Stimulated activated CD4-positive, alpha-beta T cell treated with anti-CD3 and anti-CD28 coated beads, Interleukin-12 subunit alpha, Interleukin-12 subunit beta, amount 100 ng/mL, for 24 hours (primary cell): ENCODE measurements around the gene DNLZ.

ENCODE experiments used
- DNase-seq, 2 experiments: peaks; one replicate each; pipeline ENCODE4 v3.0.0-alpha.2; 2020; ENCODE audit warnings: low read depth in 2 of 2

DNLZ gene

DNA sequence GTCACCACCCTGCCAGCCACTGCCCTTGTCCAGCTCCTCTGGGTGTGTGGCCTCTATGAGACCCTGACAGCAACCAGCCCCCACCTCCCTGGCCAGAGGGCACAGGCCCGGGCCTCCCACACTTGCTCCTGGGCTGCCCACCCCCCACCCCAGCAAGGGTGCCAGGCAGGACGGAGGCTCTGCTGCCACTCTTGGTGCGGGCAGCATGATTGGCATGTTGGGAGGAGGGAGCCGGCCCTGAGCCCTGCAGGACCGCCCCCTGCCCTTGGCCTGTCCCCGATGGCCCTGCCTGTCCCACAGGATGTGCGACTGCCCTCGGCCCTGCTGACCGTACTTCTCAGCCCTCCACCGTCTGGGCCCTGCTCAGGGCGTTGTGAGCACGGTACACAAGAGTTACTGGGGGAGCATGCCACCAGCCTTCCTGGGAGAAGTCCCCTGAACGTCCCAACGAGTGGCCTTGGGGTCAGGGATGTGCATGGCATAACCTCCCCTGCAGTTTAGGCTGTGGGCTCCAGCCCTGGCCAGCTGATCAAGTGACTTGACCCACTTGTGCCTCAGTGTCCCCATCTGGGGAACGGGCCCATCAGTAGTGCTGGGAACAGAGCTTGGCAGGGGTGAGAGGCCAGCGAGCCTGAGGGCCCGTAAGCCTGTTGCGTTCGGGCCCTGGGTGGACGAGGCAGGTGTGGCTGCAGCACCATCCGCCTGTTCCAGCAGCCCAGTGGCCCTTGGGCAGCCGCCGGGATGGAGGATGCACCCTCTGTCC lies 20.2 kb downstream of the DNLZ start:
- no peak for DNase-seq

- DNase-seq, result peak; percentile 40 to 60
Measured at GRCh38 chr9:136342181-136343120, 21.1 kb downstream of the DNLZ start.

GRCh38 chr9:136341769-136342168 lies 21.8 kb downstream of the DNLZ start:
- DNase-seq, result no peak

- DNase-seq, result no peak
Measured at GRCh38 chr9:136341042-136341655, 22.4 kb downstream of the DNLZ start.

GRCh38 chr9:136340356-136341041 lies 23.0 kb downstream of the DNLZ start:
- DNase-seq, result no peak

DNA sequence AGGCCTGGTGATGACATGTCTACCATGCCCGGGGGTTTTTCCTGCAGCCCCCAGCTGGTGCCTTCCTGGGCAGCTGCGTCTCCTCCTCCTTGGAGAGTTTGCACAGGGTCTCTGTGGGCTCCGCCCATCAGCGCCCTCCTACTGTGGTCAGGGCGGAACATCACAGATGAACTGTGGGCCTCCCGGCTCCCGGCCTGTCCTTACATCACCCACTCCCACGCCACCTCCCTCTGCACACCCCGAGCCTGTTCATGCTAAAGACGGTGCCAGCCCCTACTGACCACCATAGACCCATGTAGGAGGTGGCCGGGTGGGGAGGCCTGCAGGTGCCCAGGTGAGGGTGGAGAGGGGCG lies 23.6 kb downstream of the DNLZ start:
- DNase-seq, result no peak

DNA sequence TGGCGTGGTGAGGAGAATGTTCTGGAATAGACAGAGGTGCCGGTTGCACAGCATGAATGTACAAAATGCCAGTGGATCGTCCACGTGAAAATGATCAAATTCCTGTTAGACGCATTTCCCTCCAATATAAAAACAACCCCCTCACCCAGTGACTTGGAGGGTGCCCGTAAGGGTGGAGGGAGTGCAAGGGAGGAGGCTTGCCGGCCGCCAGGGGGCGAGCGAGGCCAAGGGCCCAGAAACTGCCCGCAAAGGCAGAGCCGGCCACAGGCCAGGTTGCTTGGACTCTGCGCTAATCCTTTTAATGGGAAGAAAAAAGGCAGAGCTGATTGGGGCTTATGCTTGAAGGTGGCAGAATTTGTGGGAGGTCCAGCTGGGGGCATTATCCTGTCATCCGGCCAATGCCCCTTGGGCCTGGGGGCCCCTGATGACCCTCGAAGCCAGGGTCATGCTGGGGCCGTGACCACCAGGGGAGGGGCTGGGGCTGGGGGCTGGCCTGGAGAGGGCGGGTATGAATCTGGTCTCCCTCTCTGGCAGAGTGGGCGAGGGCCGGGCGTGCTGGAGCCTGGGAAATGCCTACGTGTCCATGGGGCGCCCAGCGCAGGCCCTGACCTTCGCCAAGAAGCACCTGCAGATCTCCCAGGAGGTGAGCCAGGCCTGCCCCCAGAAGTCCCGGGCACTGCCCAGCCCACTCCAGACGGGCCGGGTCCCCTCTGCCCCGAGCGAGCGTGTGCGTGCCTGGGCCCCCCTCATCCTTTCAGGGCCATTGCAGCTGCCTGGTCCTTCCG lies 24.2 kb downstream of the DNLZ start:
- no peak for DNase-seq

DNA sequence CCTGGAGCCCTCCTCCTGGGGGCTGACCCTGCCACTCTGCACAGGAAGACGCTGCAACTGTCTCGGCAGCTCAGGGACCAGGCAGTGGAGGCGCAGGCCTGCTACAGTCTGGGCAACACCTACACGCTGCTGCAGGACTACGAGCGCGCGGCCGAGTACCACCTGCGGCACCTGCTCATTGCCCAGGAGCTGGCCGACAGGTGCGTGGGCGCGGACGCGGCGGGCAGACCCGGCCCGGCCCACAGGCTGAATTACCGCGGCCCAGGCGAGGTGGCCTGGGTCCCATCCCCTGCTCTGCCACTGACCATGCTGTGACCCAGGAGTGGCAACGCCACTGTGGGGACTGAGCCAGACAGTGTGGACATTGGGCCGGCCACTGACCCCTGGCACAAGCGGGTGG lies 25.0 kb downstream of the DNLZ start:
- no peak for DNase-seq

DNA sequence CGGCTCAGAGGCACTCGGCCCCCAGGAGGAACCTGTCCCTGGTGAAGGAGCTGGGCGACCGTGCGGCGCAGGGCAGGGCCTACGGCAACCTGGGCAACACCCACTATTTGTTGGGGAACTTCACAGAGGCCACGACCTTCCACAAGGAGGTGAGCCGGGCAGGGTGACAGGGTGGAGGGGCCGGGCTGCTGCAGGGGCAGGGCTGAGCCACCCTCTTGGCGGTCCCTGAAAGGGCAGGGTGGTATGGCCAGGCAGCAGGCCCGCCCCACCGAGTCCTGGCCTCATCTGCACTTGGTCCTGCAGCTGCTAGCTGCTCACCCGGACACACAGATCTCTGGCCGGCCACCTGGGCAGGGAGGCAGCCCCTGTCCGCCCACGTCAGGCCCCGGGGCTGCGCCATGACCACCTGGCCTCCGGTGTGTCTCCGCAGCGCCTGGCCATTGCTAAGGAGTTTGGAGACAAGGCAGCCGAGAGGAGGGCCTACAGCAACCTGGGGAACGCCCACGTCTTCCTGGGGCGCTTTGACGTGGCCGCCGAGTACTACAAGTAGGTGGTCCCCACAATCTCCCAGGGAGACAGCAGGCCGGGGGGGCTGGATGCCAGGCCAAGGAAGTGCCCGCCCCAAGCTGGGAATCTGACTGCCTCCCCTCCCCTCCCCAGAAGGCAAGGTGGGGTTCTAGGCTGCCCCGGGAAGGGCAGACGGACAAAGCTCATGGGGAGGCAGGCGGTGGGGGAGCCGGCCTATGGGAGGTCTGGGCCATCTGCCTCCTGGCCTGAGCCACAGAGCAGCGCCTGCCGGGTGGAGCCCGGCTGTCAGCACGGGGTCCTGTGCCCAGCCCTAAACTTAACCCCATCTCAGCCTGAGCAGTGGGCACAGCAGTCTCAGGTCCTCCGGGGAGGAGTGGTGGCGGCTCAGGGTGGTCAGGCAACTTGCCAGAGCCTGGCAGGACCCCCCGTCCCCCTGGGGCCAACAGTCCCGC lies 25.8 kb downstream of the DNLZ start:
- no peak for DNase-seq

DNA sequence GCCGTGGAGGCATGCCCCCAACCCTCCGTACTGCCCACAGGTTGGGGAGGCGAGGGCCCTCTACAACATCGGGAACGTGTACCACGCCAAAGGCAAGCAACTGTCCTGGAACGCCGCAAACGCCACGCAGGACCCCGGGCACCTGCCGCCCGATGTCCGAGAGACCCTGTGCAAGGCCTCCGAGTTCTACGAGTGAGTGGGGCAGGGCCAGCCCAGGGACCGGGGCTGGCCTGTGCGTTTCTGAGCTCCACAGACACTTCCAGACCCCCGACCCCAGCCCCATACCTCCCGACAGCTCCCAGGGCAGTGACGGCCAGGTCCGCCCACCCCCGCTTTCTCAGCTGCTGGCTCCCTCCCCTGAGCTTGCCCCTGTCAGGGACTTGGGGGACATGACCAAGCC lies 26.7 kb downstream of the DNLZ start:
- no peak for DNase-seq

GRCh38 chr9:136336156-136336870 lies 27.2 kb downstream of the DNLZ start:
- DNase-seq, result no peak

GRCh38 chr9:136335296-136336155 lies 28.0 kb downstream of the DNLZ start:
- no peak for DNase-seq

GRCh38 chr9:136334541-136334940 lies 29.0 kb downstream of the DNLZ start:
- DNase-seq, result no peak

DNA sequence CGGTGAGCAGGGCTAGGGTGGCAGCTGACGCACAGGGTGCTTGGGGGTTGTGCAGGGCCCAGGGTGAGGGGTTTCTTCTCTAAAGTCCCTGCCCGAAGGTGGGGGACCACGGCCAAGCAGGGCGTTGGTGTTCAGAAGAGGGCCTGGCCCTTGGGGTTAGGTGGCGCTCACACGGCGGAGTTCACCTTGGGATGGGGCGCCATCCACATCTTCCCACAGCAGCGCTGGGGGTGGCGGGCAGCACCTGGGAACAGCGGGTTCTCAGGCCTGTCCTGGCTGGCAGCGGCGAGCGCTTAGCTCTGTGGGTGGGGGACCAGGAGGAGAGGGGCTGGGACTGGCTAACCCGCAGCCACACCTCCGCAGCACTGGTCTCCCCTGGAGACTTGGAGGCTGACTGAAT lies 30.1 kb downstream of the DNLZ start:
- no peak for DNase-seq

DNA sequence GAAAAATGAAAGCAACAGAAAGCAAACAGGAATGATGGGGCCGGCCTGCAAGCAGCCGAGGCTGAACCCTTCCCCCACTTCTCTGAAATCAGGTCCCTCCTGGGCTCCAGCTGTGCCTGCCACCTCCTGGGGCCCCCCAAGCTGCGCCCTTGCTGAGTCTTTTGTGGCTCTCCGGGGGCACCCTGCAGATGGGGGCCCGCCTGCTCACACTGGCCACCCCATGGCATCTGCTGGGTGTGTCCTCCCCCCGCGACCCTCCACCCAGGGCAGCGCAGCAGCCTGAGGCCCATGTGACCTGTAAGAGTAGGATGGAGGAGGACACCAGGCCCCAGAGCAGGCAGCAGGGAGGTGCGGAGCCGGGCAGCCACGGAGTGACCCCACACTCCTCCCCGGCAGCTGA lies 30.5 kb downstream of the DNLZ start:
- DNase-seq, result no peak

DNA sequence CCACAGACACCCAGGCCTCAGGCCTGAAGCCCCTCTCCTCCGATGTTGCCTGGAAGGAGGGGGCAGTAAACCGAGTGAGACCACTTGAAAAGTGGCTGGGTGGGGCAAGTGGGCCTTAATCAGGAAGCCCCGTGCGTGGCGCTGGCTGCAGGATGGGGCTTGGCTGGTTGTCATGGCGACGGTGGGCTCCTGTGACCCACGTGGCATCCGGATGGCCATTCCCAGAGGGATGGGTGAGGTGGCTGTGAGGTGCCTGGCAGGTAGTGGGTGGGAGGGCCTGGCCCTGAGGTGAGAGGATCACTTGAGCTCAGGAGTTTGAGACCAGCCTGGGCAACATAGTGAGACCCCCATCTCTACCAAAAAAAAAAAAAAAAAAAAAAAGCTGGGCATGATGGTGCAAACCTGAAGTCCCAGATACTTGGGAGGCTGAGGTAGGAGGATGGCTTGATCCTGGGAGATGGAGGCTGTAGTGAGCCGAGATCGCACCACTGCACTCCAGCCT lies 31.0 kb downstream of the DNLZ start:
- DNase-seq, result no peak

DNA sequence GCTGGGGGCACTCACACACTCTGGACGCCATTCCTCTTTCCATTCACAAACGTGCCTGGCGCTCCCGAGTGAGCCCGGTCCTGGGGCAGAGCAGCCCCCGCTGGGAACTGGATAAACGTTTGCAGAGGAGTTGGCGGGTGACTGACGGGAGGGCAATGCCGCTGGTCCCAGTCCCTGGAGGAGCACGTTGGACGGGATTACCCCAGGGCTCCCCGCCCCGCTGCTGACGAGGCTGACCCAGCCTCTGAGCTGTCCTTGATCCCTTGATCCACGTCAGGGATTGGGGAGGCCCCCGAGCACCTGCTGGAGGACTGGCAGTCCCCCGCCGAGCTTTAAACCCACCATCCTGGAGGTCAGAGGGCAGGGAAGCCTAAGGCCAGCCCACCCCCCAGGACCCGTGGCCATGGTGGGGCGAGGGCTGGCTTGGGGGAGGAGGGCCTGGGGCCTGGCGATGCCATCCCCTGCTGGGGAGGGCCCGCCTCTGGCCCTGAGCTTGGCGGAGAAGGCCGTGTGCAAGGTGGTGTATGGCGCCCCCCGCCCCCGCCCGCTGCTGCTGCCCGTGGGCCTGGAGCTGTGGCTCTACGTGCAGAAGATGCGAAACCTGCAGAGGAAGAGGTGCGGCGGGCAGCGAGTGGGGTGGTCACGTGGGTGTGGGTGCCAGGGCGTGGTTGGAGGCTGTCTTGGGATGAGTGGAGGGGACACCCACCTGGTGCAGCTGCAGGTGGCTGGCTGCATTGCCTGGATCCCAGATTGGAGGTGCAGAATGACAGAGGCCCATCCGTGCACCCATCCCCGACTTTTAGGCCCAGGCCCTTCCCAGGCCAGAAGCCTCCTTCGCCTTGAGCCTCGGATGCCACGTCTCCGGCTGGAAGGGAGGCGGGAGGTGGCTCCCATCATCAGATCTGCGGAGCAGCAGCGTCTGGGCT lies 31.7 kb downstream of the DNLZ start:
- no peak for DNase-seq
